ENCODE results near the gene TRIO. TPM values are rescaled to one million over a fixed set of nuclear protein-coding genes. Genes with fewer than 3 reads are reported as not detected.

The TRIO gene
- total RNA-seq, 2 experiments from 2014 or later: 3.7 to 4.2 TPM

DNA sequence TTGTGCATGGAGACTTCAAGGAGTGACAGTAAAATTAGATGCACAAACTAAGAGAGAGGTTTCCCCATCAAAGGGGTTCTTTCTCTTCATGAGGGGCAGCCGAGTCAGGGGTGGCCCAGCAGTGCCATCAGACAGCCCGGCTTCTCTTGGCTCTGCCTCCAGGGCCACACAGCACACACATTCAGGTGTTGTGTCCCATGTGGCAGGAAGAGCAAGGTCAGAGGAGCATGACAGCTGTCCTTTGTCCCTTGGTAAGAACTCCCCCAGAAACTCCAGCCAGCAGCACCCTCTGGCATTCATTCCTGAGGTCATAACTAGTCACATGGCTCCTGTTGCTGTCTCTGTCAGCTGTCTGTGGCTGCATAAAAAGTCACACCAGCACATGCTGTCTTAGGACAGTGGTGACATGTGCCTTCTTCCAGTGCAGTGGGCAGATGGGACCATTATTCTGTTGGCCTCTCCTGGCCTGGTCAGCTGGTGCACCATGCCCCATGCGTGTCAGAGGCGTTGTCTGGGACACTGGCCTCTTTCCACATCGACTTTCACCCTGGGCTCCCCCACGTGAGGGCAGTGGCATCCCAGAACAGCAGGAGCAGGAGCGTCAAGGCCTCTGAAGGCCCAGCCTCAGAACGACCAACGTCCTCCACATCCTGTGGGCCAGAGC lies 360.0 kb downstream of the TRIO start:
- H3K9me3 Mint-ChIP-seq: no peaks in the 10 kb centered on the region
- ChIA-PET POLR2A (no interaction called here), CTCF (no interaction called here)
- H3K36me3 Mint-ChIP-seq (ENCODE audit: low read depth): no peaks in the 10 kb centered on the region
- no peak for DNase-seq
- H3K4me3 Mint-ChIP-seq: no peak overlapping the region
- no peak overlapping the region for H3K27ac Mint-ChIP-seq
- H3K4me1 Mint-ChIP-seq: no peaks in the 10 kb centered on the region
- H3K27me3 Mint-ChIP-seq: no peaks in the 10 kb centered on the region

DNA sequence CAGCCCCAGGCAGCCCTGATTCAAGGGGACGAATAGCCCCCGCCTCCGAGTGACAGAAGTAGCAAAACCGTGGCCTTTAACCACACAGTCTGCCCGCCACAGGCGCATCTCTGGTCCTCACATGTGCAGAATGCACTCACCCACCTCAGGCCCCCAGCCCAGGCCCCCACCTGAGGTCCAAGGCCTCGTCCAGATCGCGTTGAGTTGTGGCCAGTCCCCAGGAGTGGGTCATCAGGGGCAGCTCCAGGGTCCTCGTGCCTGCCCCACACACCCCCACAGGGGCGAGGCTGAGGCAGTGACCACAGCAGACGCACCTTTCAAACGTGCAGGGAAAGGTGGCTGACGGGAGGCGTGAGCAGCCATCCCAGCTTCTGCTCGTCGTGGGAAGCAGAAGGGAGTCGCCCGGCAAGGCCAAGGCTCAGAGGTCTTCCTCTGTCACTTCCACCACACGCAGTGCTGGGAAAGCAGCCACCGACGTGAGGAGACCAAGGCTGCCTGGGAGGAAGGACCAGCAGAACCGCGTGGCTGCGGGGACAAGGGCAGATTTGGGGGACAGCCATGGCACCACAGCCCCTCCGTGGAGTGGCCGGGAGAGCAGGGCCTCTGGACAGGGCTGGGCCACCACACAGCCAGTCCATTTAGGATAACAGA lies 360.7 kb downstream of the TRIO start:
- Mint-ChIP-seq H3K9me3 (no peaks in the 10 kb centered on the region), H3K27me3 (no peaks in the 10 kb centered on the region), H3K27ac (no peak overlapping the region), H3K36me3 (ENCODE audit: low read depth) (no peaks in the 10 kb centered on the region), H3K4me1 (no peaks in the 10 kb centered on the region), H3K4me3 (no peak overlapping the region)
- DNase-seq: no peak
- CTCF ChIA-PET: no interaction called here
- POLR2A ChIA-PET: no interaction called here

DNA sequence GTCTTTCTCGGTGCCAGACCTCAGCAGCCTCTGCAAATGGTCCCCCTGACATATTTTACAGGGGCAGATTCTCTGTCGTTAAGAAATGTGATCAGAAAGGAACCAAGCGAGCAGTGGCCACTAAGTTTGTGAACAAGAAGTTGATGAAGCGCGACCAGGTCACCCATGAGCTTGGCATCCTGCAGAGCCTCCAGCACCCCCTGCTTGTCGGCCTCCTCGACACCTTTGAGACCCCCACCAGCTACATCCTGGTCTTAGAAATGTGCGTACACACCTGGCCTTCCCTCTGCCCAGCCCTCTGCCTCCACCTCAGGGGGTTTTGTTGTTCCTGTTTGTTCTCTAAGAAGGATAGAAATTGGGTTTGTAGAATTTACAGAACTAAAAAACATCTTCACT lies 361.2 kb downstream of the TRIO start:
- no peak overlapping the region for H3K27ac Mint-ChIP-seq
- ChIA-PET POLR2A (no interaction called here), CTCF (no interaction called here)
- no peak overlapping the region for H3K4me3 Mint-ChIP-seq
- H3K27me3 Mint-ChIP-seq: no peaks in the 10 kb centered on the region
- H3K9me3 Mint-ChIP-seq: no peaks in the 10 kb centered on the region
- H3K36me3 Mint-ChIP-seq (ENCODE audit: low read depth): no peaks in the 10 kb centered on the region
- no peak for DNase-seq
- no peaks in the 10 kb centered on the region for H3K4me1 Mint-ChIP-seq

DNA sequence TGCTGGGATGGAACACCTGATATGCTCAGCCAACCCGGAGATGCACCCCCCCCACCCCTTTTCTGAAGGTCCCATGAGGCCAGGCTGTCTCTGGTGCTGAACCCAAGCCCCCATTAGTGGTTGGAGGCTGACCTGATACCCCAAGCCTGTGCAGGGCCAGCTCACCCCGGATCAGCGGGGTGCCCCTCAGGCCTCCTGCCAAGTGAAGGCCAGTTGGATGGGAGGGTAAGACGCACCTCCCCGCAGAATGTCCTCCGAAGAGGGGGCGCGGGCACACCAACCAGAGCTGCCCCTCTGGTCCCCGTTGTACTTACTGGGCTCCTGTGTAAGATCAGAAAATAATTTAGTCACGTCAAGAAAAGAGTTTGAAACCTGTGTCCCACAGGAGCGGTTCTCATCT lies 361.7 kb downstream of the TRIO start:
- Mint-ChIP-seq H3K27ac (no peak overlapping the region), H3K27me3 (no peaks in the 10 kb centered on the region), H3K9me3 (no peaks in the 10 kb centered on the region), H3K36me3 (ENCODE audit: low read depth) (no peaks in the 10 kb centered on the region), H3K4me1 (no peaks in the 10 kb centered on the region), H3K4me3 (no peak overlapping the region)
- ChIA-PET CTCF (interaction anchor here (0.8 kb wide), 1 partner anchor 40 kb away, joined by 3 read pairs; no protein-coding TSS in a partner anchor), POLR2A (no interaction called here)
- no peak for DNase-seq

DNA sequence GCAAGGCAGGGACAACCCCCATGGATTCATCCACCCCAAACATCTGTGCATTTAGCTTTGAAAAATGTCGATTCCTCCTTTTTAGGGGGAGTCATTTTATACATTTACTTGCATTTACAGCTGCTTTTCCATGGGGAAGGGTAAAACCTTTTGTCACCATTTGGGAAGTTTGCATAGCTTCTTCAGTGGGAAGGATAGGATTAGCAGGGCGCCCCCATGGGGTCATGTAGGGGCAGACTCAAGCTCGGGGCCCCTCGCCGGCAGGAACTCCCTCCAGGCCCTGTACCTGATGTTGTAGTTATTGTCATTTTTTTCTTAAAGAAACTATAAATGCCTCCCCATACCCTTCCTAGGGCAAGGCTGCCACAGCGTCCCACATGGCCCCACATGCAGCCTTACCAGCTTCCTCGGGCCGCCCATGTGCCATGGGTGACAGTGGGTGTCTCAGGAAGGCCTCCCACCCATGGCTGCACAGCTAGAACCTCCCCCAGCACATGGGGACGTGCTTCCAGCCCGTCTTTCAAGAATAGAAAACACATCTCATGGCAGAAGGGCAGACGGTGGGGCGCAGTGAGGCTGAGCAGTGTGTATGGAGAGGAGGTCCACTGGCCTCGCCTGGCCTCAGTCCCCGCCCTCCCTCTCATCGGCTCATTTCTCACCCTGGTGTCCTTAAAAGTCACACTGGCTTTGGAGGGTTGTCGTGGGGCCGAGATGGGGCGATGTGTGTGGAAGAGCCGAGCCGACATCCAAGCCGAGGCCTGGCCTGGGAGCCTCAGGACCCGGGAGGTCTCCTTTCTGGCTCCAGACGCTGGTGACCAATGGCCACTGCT lies 362.4 kb downstream of the TRIO start:
- DNase-seq: no peak
- Mint-ChIP-seq H3K4me3 (no peak overlapping the region), H3K9me3 (no peaks in the 10 kb centered on the region), H3K4me1 (no peaks in the 10 kb centered on the region), H3K27me3 (no peaks in the 10 kb centered on the region), H3K36me3 (ENCODE audit: low read depth) (no peaks in the 10 kb centered on the region), H3K27ac (no peak overlapping the region)
- ChIA-PET POLR2A (no interaction called here), CTCF (interaction anchor here (0.8 kb wide), 1 partner anchor 41 kb away, joined by 3 read pairs; no protein-coding TSS in a partner anchor)

DNA sequence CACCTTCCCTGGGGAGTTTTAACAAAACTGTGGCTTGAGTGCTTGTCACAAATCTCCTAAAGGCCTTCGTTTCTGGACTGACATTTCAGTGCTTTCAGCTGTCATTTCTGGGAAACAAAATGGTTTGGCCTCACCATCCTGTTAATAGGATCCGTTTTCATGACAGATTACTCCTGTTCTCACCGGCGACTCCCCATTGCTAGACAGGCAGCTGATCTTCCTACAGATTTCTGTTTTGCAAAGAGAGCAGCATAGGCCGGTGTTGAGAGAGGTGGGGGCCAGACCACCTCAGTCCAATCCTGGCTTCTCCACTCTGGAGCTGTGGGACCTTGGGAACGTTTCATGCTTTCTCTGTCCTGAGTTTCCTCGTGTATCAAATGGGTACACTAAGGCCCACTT lies 363.0 kb downstream of the TRIO start:
- H3K4me1 Mint-ChIP-seq: no peaks in the 10 kb centered on the region
- H3K36me3 Mint-ChIP-seq (ENCODE audit: low read depth): no peaks in the 10 kb centered on the region
- no peaks in the 10 kb centered on the region for H3K9me3 Mint-ChIP-seq
- POLR2A ChIA-PET: no interaction called here
- no peak overlapping the region for H3K27ac Mint-ChIP-seq
- H3K4me3 Mint-ChIP-seq: no peak overlapping the region
- H3K27me3 Mint-ChIP-seq: no peaks in the 10 kb centered on the region
- DNase-seq: no peak
- CTCF ChIA-PET: no interaction called here

DNA sequence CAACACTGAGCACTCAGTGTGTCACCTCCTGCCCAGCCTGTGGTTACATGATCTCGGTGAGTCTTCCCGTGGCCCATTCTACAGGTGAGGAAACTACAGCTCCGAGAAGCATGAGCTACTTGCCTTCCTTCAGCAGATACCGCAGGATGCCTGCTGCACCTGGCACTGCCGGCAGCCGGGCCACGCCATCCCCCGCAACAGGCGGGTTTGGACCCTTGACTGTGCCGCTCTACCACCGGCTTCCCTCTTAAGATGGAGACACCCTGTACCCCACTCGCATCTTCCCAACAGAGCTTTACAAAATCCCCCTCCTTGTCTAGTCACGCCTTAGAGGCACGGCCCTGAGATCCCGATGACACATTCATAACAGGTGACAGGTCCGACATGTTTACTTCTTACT lies 363.5 kb downstream of the TRIO start:
- no peak overlapping the region for H3K27ac Mint-ChIP-seq
- no peaks in the 10 kb centered on the region for H3K36me3 Mint-ChIP-seq (ENCODE audit: low read depth)
- POLR2A ChIA-PET: no interaction called here
- no peak for DNase-seq
- H3K9me3 Mint-ChIP-seq: no peaks in the 10 kb centered on the region
- no peaks in the 10 kb centered on the region for H3K27me3 Mint-ChIP-seq
- H3K4me1 Mint-ChIP-seq: no peaks in the 10 kb centered on the region
- no peak overlapping the region for H3K4me3 Mint-ChIP-seq
- CTCF ChIA-PET: no interaction called here

DNA sequence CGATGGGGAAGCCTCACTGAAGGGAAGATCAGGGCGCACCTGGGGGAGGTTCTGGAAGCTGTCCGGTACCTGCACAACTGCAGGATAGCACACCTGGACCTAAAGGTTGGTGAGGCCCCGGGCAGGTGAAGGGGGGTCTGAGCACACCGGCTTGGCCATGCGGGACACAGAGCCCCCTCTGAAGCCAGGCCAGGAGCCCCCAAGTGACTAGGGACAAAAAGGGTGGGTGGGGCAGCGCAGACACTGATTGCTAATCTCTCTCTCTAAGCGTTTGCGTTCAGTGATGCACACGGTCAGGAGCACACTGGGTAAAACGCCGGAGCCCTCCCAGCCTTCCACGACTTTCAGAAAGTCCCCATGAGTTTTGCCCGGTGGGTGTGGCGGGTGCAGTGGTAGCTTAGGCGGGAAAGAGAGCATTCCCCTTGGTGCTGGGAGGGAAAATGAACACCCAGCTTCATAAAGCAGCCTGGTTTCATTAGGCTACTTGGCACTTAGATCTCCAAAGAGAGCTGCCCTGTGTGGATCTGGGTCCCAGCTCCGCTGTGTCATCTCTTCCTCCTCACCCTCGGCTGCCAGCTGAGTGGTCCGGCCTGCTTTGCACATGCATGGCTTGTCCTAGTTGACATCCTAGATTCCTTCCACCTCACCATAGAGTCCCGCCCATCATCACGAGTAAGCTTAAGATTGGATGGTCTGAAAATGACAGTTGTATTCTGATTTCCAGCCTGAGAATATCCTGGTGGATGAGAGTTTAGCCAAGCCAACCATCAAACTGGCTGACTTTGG lies 364.2 kb downstream of the TRIO start:
- no peak overlapping the region for H3K27ac Mint-ChIP-seq
- H3K27me3 Mint-ChIP-seq: no peaks in the 10 kb centered on the region
- no peak overlapping the region for H3K4me3 Mint-ChIP-seq
- DNase-seq: no peak
- H3K9me3 Mint-ChIP-seq: no peaks in the 10 kb centered on the region
- H3K36me3 Mint-ChIP-seq (ENCODE audit: low read depth): no peaks in the 10 kb centered on the region
- ChIA-PET CTCF (interaction anchor here (0.7 to 0.9 kb wide), 2 partner anchors 21 to 141 kb away, joined by 3 read pairs; no protein-coding TSS in a partner anchor), POLR2A (no interaction called here)
- no peaks in the 10 kb centered on the region for H3K4me1 Mint-ChIP-seq

DNA sequence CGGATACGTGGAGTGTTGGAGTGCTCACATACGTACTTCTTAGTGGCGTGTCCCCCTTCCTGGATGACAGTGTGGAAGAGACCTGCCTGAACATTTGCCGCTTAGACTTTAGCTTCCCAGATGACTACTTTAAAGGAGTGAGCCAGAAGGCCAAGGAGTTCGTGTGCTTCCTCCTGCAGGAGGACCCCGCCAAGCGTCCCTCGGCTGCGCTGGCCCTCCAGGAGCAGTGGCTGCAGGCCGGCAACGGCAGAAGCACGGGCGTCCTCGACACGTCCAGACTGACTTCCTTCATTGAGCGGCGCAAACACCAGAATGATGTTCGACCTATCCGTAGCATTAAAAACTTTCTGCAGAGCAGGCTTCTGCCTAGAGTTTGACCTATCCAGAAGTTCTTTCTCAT lies 364.9 kb downstream of the TRIO start:
- no peak overlapping the region for H3K27ac Mint-ChIP-seq
- POLR2A ChIA-PET: no interaction called here
- no peaks in the 10 kb centered on the region for H3K36me3 Mint-ChIP-seq (ENCODE audit: low read depth)
- no peak overlapping the region for H3K4me3 Mint-ChIP-seq
- H3K4me1 Mint-ChIP-seq: no peaks in the 10 kb centered on the region
- DNase-seq: no peak
- no peaks in the 10 kb centered on the region for H3K27me3 Mint-ChIP-seq
- CTCF ChIA-PET: interaction anchor here (0.7 to 0.9 kb wide), 2 partner anchors 20 to 141 kb away, joined by 3 read pairs; no protein-coding TSS in a partner anchor
- H3K9me3 Mint-ChIP-seq: no peaks in the 10 kb centered on the region

DNA sequence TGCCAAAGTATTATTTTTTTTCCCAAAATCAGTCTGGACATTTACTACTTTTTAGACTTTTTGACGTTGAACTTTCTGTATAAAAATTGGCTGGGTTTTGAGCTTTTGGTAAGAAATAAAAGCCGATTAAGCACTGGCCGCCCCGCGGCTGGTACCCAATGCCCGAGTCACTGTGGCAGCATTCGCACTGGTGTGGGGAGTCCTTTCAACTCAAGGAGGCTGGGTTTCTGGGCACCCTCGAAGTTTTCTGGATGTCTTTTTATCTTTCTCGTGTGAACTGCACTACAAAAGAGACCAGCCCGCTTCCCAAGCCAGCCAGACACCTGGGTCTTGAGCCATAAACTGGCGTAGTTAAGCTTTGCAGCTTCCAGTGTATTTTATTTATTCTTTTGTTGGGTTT lies 366.4 kb downstream of the TRIO start:
- ChIA-PET POLR2A (no interaction called here), CTCF (no interaction called here)
- H3K4me3 Mint-ChIP-seq: no peak overlapping the region
- H3K27me3 Mint-ChIP-seq: no peaks in the 10 kb centered on the region
- no peak for DNase-seq
- H3K4me1 Mint-ChIP-seq: no peaks in the 10 kb centered on the region
- peaks cover 3% of the 10 kb centered on the region for H3K9me3 Mint-ChIP-seq
- no peak overlapping the region for H3K27ac Mint-ChIP-seq
- H3K36me3 Mint-ChIP-seq (ENCODE audit: low read depth): no peaks in the 10 kb centered on the region

DNA sequence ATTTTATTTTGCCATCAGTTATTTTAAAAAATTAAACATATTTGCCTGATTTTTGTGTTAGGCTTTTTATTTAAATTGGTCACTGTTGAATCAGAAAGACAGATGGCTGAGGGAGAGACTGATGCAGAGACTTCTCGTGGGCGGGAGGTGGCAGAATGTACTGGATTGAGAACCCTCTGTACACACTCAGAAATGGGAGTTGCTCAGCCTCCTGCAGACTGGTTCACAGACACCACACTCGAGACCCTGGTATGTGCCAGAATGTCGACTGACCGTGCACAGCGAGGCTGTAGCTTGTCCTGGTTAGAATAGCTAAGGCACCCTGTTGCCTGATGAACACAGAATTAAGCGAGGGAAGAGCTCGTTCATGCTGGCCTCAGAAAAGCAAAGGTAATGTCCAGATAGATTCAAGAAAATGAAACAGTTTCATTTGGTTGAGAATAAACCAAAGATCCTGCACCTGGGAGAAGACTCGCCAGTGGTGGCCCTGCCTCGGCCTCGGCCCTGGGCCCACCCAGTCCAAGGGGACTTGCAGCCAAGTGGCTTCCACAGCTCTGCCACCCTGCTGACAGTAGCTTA lies 367.1 kb downstream of the TRIO start:
- CTCF ChIA-PET: no interaction called here
- no peaks in the 10 kb centered on the region for H3K27me3 Mint-ChIP-seq
- no peak overlapping the region for H3K27ac Mint-ChIP-seq
- H3K4me3 Mint-ChIP-seq: no peak overlapping the region
- DNase-seq: no peak
- H3K4me1 Mint-ChIP-seq: no peaks in the 10 kb centered on the region
- H3K36me3 Mint-ChIP-seq (ENCODE audit: low read depth): no peaks in the 10 kb centered on the region
- POLR2A ChIA-PET: no interaction called here
- peaks cover 3% of the 10 kb centered on the region for H3K9me3 Mint-ChIP-seq

DNA sequence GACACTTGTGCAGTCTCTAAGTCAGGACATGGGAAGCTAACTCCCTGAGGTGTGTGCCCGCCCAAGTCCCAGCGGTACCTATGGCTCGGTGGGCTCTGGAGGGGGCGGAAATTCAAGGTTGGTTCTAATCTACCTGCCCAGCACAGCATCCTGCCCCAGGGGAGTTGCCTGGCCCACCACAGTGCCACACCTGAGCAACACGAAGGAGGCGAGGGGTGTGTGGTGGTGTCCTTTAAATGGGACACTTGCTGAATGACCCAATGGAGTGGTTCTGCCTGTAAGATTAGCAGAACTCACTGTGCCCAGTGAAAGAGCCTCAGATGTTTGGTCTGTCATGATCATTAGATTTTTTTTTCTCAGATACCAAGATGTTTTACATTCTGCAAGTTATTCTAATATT lies 367.7 kb downstream of the TRIO start:
- H3K36me3 Mint-ChIP-seq (ENCODE audit: low read depth): no peaks in the 10 kb centered on the region
- ChIA-PET CTCF (no interaction called here), POLR2A (no interaction called here)
- no peaks in the 10 kb centered on the region for H3K27me3 Mint-ChIP-seq
- no peaks in the 10 kb centered on the region for H3K4me1 Mint-ChIP-seq
- no peak overlapping the region for H3K27ac Mint-ChIP-seq
- peaks cover 4% of the 10 kb centered on the region for H3K9me3 Mint-ChIP-seq
- no peak overlapping the region for H3K4me3 Mint-ChIP-seq
- DNase-seq: no peak
